LoVo (cell line): ENCODE results near the gene OPN1LW.
A peak's percentile ranks its signal among the peaks of the same experiment; 100 is the strongest.
"Not testable (repeated sequence)": the region's sequence is repeated elsewhere in the genome, so short reads cannot be mapped to it uniquely, and the experiment has no call there.

Source experiments
- DNase-seq: peaks from one replicate; pipeline ENCODE4 v3.0.0-alpha.2; 2016; ENCODE audit warnings: low spot score

OPN1LW gene

DNA sequence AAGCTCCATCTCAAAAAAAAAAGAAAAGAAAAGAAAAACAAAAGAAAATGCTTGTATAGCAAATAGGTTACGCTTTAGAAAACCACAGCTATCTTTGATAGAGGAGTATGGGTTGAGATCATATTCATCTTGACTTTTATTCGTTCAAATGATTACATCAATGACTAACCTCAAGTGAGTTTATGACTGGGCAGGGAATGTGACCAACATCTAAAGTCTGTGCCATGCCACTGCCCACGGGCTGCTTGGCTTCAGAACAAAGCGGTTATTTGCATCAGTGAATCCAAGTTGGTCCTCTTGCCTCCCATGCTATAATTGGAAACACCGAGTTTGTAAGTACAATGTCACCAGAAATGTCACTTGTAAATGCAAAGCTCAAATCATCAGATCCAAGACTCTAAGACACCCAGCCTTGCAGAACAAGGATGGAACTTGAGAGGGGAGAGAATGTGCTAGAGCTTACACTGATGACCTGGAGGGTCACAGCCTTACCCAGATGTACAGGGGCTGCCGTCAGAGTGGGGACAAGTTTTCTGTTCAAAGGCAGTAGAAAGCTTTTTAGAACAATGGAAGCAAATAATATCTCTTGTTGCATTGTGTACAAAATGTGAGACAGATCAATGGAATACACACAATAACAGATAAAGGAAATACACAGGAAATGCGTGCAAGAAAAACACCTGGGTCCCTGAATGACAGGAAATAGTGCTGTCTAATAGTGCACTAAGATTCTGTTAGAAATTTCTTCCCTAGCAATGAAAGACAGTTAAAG, 8.4 kb upstream of the OPN1LW start:
- no peak for DNase-seq

DNA sequence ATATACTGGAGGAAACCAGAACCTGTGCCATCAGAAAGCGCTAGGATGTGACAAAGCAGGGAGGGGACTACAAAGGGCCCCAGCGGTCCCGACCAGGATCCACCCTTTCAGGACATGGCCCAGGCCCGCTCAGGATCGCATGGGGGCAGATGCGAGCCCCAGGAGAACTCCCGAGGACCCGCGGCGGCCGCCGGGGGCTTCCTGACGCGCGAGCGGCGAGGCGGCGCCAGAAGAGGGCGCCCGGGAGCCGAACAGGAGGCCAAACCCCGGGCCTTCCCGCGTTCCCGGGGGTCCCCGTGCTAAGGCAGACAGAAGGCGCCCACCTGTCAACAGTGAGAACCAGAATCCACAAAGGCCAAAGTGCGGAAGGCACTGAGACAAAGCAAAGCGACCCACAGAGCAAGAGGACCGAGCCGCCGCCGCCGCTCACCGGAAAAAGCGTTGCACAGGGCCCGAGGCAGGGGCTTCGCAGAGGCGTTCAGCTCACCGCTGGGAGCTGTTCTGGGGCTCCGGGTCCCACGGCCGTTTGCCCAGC, 7.3 kb upstream of the OPN1LW start:
- DNase-seq: peak; percentile 33

DNA sequence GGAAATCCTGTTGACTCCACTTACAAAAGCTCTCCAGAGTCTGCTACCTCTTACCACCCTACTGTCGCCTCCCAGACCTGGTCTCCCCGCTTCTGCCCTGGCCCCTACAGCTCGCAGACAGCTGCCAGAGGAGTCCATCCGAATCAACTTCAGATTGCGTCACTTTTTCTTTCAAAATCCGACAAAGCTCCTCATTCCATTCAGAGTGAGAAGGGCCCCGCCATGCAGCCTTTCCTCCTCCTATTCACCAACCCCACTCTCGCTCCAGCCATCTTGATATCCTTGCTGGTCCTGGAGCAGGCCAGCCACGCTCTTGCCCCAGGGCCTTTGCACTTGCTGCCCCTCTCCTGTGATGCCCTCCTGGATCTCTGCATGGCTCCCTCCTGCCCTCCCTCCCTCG, 5.2 kb upstream of the OPN1LW start:
- no peak for DNase-seq

DNA sequence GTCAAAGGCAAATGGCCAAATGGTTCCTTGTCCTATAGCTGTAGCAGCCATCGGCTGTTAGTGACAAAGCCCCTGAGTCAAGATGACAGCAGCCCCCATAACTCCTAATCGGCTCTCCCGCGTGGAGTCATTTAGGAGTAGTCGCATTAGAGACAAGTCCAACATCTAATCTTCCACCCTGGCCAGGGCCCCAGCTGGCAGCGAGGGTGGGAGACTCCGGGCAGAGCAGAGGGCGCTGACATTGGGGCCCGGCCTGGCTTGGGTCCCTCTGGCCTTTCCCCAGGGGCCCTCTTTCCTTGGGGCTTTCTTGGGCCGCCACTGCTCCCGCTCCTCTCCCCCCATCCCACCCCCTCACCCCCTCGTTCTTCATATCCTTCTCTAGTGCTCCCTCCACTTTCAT, 3.8 kb upstream of the OPN1LW start:
- DNase-seq: no peak

DNA sequence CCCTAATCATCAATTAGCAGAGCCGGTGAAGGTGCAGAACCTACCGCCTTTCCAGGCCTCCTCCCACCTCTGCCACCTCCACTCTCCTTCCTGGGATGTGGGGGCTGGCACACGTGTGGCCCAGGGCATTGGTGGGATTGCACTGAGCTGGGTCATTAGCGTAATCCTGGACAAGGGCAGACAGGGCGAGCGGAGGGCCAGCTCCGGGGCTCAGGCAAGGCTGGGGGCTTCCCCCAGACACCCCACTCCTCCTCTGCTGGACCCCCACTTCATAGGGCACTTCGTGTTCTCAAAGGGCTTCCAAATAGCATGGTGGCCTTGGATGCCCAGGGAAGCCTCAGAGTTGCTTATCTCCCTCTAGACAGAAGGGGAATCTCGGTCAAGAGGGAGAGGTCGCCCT, 3.3 kb upstream of the OPN1LW start:
- DNase-seq: no peak

DNA sequence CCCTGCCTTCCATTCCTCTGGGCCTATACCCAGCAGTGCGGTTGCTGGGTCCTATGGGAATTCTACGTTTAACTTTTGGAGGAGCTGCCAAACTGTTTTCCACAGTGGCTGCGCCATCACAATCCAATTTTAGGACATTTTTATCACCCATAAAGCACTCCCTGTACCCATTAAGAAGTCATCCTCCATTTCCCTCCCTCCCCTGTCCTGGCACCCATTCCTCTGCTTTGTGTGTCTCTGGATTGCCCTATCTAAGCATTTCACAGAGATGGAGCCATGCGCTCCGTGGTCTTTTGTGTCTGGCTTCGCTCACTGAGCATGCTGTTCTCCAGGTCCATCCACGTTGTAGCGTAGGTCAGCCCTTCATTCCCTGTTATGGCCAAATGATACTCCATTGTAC, 1.7 kb upstream of the OPN1LW start:
- no peak for DNase-seq

DNA sequence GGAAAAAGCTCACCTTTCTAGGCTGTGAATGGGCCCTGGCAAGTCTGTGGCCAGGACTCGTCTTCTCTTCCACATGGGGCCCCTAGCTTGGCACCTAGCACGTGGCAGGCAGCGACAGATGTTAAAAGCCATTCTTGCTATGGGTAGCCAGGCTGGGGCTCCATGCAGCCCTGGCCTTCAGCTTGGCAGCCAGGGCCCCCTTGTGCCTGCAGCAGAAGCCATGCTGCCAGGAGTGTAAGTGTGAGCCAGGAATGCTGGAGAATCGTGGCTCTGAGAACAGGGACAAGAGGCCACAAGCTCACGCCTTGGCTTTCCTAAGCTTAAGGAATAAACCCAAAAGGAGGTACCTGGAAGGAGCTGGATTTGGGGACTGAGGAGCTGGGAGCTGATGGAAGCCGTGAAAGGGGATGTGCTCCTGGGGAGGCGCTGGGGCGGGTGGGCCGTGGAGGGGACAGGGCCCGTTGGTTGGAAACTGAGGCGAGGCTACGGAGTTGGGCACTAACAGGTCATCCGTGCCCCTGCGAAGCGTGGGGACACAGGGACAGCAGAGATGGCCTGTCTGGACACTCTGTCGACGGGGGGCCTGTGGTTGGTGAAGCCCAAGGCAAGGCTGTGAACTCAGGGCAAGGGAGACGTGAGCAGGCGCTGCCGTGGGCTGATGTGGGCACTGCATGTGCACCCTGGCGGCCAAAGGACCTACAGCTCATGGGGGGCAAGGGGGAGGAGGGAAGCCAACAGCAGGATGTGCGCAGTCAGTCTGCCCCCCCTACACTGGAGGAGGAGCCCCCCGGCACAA, 895 bp upstream of the OPN1LW start:
- no peak for DNase-seq

DNA sequence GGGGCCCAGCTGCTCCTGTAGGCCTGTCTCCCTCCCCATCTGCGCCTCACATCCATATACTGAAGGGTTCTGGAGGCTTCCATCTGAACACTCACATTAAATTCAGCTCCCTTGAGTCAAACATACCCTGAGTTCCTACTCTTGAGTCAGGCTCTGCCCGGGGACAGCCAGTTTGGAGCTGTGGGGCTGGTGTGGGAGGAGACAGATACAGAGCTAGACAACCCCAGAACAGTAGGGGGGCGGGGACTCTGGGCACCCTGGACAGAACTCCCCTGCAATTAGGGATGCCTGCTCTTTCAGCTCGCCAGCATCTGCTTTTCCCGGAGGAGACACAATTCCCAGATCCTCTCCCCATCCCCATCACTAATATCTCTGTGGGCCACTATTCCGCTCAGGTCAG, 7.0 kb downstream of the OPN1LW start:
- DNase-seq: not testable (repeated sequence)

DNA sequence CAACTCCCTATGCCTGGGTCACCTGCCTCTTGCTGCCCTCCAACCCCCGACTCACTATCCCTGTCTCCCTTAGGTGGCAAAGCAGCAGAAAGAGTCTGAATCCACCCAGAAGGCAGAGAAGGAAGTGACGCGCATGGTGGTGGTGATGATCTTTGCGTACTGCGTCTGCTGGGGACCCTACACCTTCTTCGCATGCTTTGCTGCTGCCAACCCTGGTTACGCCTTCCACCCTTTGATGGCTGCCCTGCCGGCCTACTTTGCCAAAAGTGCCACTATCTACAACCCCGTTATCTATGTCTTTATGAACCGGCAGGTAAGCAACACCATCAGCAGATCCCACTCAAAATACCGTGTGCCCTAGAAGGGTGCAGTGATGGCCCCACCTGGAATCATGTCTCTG, 12.2 kb downstream of the OPN1LW start:
- DNase-seq: not testable (repeated sequence)

DNA sequence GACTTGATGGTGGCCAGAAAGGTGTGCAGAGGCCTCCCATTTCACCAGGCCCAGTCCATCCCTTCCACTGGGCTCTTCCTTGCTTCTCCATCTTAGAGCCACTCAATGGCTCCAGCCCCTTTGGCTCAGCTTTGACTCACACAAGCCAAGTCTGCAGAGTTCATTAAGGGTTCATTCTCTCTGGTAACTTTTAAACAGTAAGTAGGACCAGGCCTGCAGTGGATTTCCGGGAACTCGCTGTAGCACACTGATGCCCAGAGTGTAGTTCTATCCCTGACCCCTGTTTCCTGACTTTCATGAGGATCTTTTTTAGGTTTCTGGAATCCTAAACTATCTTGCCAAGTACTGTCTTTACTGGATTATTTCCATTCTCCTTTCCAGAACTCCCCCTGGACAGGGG, 13.2 kb downstream of the OPN1LW start:
- DNase-seq: not testable (repeated sequence)

DNA sequence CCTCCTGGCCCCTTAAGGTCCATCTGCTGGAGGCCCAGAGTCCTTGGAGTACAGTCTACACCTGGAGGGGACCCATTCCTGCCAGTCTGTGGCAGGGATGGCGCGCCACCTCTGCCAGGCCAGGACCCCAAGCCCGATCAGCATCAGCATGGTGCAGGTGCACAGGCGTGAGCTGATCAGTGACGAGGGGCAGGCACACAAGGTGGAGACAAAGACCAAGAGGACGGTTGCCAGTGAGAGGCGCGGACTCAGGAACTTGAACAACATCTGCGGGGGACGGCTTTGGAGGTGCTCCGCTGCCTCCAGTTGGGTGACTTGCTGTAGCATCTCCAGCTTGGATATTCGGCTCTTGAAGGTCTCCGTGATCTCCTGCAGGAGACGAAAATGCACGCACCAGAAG, 15.3 kb downstream of the OPN1LW start:
- not testable (repeated sequence) for DNase-seq

DNA sequence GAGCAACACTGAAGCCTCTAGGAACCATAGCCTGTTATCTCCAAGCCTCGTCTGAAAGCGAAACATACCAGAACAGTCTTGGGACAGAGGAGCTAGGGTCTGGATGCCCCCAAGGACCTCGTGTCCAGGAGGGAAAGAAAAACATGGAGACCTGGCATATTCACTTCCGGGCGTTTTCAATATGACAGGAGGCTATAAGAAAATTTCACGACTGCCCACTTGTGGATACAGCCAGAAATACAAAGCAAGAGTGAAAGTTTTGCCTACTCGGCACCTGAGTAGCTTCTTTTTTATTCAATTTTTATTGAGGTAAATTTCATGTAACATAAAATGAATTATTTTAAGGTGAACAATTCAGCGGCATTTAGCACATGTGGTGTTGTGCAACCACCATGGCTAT, 20.9 kb downstream of the OPN1LW start:
- not testable (repeated sequence) for DNase-seq

DNA sequence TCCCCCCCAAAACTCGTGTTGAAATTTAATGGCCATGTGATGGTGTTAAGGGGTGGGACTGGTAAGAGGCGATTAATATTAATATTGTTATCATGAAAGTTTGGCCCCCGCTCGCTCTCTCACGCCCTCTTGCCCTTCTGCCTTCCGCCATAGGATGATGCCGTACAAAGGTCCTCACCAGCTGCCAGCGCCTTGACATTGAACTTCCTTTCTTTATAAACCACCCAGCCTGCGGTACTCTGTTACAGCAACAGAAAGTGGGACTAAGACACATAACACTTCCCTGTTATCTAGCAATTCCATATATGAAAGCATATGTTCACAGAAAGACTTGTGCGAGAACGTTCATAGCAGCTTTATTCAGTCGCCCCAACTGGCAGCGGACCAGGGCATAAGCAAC, 24.3 kb downstream of the OPN1LW start:
- not testable (repeated sequence) for DNase-seq

DNA sequence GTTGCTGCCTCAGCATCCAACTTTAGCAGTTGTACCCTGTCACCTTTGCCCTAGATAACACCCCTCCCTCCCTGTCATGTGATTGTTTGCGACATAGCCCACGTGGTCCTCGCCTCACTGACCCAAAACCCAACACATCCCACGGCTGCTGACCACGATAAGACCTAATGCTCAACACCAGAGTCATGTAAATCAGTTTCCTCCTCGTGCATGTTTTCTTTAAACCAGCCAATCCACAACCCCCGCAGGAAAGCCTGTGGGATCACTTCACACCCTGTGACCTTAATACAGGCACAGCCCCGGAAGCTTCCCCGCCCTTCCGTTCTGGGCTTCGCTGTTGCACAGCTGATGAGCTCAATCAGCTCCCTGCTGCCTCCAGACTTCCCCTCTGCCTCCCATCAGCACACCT, 28.5 kb downstream of the OPN1LW start:
- not testable (repeated sequence) for DNase-seq

DNA sequence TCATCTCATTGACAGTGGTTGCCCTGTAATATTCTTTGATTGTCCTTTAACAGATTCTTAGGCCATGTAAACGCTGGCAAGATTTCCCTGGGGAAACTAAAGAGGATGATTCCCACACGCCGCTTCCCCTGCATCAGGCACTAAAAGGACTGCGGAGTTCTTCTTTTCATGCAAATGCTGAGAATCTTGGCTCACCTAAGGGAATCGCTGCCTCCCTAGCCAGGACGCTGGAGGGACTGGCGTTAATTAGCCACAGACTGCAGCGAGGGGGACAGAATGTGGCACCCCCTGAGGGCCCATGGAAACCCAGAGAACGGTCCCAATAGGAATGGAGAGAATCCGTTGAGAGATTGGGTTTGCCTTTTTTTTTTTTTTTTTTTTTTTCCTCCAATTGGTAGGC, 30.3 kb downstream of the OPN1LW start:
- DNase-seq: not testable (repeated sequence)

DNA sequence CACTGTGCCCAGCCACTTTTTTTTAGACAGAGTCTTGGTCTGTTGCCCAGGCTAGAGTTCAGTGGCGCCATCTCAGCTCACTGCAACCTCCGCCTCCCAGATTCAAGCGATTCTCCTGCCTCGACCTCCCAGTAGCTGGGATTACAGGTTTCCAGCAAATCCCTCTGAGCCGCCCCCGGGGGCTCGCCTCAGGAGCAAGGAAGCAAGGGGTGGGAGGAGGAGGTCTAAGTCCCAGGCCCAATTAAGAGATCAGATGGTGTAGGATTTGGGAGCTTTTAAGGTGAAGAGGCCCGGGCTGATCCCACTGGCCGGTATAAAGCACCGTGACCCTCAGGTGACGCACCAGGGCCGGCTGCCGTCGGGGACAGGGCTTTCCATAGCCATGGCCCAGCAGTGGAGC, 38.3 kb downstream of the OPN1LW start, which contains the start of gene OPN1MW:
Gene OPN1MW (plus strand): TSS at position 301 of the 400 bp plus-strand sequence. CDS start 82 bp downstream, at position 383.
- DNase-seq: not testable (repeated sequence)

DNA sequence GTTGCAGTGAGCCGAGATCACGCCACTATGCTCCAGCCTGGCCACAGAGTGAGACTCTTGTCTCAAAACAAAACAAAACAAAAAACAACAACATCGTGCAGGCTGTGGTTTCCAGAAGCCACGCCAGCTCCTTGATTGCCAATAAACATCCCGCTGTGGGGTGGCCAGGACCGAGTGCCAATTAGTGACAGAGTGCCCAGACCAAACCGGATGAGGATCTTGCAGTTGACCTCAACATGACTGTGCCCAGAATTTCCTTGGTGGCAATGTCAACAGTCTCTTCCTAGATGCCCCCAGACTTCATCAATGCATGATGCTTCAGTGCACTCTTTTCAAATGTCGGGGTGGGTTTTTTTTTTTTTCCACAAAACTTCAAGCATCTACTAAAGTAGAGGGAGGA, 39.8 kb downstream of the OPN1LW start:
- not testable (repeated sequence) for DNase-seq

DNA sequence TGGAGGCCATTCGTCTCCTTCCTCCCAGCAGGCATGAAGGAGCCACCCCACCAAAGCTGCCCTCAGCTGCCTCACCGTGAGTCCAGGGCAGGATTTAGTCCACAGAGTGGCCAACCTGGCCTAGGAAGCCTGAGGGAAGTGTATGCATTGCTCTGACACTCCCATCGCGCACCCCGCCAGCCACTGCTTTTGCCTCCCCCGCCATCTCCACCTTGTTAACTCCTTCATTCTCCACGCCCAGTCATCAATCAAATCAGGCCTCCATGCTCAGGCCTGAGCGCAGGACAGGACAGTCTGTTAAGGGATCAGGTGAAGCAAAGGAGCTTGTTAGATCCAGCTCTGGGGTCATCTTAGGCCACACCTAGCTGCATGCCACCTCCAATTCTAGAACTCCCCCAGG, 48.8 kb downstream of the OPN1LW start:
- DNase-seq: not testable (repeated sequence)

DNA sequence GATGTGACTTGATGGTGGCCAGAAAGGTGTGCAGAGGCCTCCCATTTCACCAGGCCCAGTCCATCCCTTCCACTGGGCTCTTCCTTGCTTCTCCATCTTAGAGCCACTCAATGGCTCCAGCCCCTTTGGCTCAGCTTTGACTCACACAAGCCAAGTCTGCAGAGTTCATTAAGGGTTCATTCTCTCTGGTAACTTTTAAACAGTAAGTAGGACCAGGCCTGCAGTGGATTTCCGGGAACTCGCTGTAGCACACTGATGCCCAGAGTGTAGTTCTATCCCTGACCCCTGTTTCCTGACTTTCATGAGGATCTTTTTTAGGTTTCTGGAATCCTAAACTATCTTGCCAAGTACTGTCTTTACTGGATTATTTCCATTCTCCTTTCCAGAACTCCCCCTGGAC, 50.3 kb downstream of the OPN1LW start:
- not testable (repeated sequence) for DNase-seq

DNA sequence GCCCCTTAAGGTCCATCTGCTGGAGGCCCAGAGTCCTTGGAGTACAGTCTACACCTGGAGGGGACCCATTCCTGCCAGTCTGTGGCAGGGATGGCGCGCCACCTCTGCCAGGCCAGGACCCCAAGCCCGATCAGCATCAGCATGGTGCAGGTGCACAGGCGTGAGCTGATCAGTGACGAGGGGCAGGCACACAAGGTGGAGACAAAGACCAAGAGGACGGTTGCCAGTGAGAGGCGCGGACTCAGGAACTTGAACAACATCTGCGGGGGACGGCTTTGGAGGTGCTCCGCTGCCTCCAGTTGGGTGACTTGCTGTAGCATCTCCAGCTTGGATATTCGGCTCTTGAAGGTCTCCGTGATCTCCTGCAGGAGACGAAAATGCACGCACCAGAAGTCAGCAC, 52.4 kb downstream of the OPN1LW start:
- DNase-seq: not testable (repeated sequence)
